Osteoblast (primary cell): Measurements from ENCODE around the gene TAC4. TPM values are rescaled to one million over a fixed set of nuclear protein-coding genes. Genes with fewer than 3 reads are reported as not detected.
A peak's percentile ranks its signal among the peaks of the same experiment; 100 is the strongest.

Source experiments
- DNase-seq: peaks from one replicate; pipeline ENCODE4 v3.0.0; 2011; ENCODE audit warnings: low spot score, mixed read lengths; ENCODE audit not compliant: insufficient read length; ENCODE audit errors: missing footprints
- H2AFZ ChIP-seq: 2 replicates; pipeline ENCODE4 v1.6.0; 2011; ENCODE audit warnings: mild to moderate bottlenecking, low read length
- H3K27ac ChIP-seq: 2 replicates; pipeline ENCODE4 v1.5.1; 2011; ENCODE audit warnings: mild to moderate bottlenecking, low read depth, low read length, moderate library complexity
- H3K27me3 ChIP-seq: 2 replicates; pipeline ENCODE4 v1.6.0; 2012; ENCODE audit warnings: mild to moderate bottlenecking, control low read depth, inconsistent platforms, low read length, moderate library complexity; ENCODE audit not compliant: insufficient read depth
- H3K36me3 ChIP-seq: 2 replicates; pipeline ENCODE4 v1.5.1; 2011; ENCODE audit warnings: mild to moderate bottlenecking, low read length, control low read depth, moderate library complexity; ENCODE audit not compliant: insufficient read depth
- H3K4me1 ChIP-seq: 2 replicates; pipeline ENCODE4 v1.5.1; 2011; ENCODE audit warnings: mild to moderate bottlenecking, low read length, control low read depth, moderate library complexity; ENCODE audit not compliant: insufficient read depth
- H3K4me2 ChIP-seq: 2 replicates; pipeline ENCODE4 v1.6.0; 2011; ENCODE audit warnings: mild to moderate bottlenecking, low read length; ENCODE audit not compliant: insufficient read depth
- H3K4me3 ChIP-seq: fragments of 200-600 bp; sonication (generic); 3 replicates; pipeline ENCODE4 v1.5.1; 2012; ENCODE audit warnings: mild to moderate bottlenecking, low read length, inconsistent platforms; ENCODE audit not compliant: insufficient read depth
- H3K79me2 ChIP-seq: 2 replicates; pipeline ENCODE4 v1.6.0; 2012; ENCODE audit warnings: mild to moderate bottlenecking, low read length, control low read depth, inconsistent platforms; ENCODE audit not compliant: insufficient read depth
- H3K9me3 ChIP-seq: 2 replicates; pipeline ENCODE4 v1.5.1; 2011; ENCODE audit warnings: low read depth, low read length, control low read depth
- H4K20me1 ChIP-seq: 2 replicates; pipeline ENCODE4 v1.6.0; 2012; ENCODE audit warnings: mild to moderate bottlenecking, low read length, control low read depth; ENCODE audit not compliant: insufficient read depth
- CTCF ChIP-seq: IDR thresholded peaks from 2 replicates; pipeline ENCODE4 v1.5.1; 2011; ENCODE audit warnings: mild to moderate bottlenecking, low read depth, low read length, moderate library complexity; ENCODE audit errors: extremely low read depth
- total RNA-seq: library from RNA; depleted of rRNA; stranded (reverse); fragments of >200 nt; gene quantifications from 2 replicates; pipeline ENCODE4 v1.2.3, GENCODE V29; 2012

TAC4 gene
- total RNA-seq, 1 donor = not detected

DNA sequence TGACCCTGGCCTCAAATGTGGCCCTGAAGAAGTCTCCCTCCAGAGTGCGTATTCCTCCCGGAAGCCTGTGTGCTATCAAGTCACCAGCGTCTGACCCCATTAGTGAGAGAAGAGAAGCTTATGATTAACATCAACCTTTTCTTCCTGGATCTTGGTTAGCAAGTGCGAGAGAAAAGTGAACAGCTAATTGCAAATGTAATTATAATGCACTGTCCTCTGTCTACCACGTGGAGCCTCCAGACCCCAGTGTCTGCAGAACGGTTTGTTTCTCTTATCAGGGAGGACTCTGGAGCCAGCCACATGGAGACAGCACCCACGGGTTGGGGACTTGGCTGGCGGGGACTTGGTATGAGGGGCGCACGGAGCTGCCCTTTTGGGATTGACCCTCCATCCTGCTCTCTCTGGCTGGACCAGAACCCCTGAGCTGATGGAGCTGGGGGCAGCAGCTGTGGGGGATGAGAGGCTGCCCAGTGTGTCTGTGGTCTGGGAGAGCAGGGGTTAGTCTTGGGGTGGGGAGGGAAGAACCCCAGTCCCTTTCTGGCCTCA, 5.7 kb upstream of the TAC4 start:
- Histone ChIP-seq H3K4me2 (no peak overlapping the region), H3K27me3 (no peaks in the 10 kb centered on the region), H2AFZ (no peak overlapping the region), H3K4me3 (no peak overlapping the region), H3K36me3 (no peaks in the 10 kb centered on the region), H3K27ac (no peak overlapping the region), H3K79me2 (no peaks in the 10 kb centered on the region), H3K4me1 (peaks cover 9% of the 10 kb centered on the region), H4K20me1 (no peaks in the 10 kb centered on the region), H3K9me3 (no peaks in the 10 kb centered on the region)
- peak; percentile 83 for DNase-seq
- no peak for TF ChIP-seq CTCF

DNA sequence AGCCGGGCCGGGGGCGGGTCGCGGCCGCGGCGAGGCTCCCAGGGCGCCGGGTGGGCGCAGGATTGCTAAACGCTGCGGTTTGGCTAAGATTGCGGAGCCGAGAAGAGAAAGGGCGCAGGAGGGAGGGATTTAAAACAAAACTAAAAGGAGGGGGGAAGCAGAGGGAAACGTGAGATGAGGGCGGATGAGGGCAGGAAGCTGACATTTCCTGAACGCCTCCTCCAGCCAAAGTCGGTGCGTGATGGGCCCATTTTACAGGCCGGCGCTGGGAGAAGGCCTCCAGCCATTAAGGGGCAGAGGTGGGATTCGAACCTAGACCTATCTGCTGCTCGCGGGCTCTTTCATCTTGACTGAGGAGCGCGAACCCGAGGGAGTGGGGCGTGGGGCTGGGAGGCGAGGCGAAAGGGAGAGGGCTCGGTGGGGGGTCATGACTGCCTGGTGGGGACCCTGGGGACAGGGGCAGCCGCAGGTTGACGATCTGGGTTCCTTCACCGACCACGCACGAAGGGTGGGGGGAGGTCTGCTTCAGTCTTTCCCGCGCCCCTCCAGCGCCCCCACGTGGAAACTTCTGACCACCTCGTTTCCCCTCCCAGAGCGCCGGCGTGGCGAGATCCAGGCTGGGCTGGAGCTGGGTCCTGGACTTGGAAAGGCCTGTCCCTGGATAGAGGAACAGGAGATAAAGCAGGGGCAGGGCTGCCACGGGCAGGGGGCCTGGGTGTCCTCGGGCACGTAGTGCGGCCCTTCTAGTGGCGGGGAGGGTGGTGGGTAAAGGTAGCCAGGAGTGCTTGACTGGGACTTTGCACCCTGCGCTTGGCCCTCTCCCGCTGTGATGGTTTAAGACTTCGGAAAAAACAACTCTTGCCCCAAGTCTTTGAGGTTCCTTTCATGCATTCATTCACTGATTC, 3.8 kb upstream of the TAC4 start:
- no peaks in the 10 kb centered on the region for H3K36me3 ChIP-seq
- H3K27ac ChIP-seq = peak overlapping the region; percentile 58
- no peaks in the 10 kb centered on the region for H4K20me1 ChIP-seq
- peak; percentile 70 for TF ChIP-seq CTCF
- no peaks in the 10 kb centered on the region for H3K9me3 ChIP-seq
- peak overlapping the region; percentile 72 for H3K4me2 ChIP-seq
- peak overlapping the region; percentile 77 for H3K4me3 ChIP-seq
- peak; percentile 97 for DNase-seq
- H3K79me2 ChIP-seq = no peaks in the 10 kb centered on the region
- H3K4me1 ChIP-seq = peaks cover 9% of the 10 kb centered on the region
- no peaks in the 10 kb centered on the region for H3K27me3 ChIP-seq
- H2AFZ ChIP-seq = peak overlapping the region; percentile 84

DNA sequence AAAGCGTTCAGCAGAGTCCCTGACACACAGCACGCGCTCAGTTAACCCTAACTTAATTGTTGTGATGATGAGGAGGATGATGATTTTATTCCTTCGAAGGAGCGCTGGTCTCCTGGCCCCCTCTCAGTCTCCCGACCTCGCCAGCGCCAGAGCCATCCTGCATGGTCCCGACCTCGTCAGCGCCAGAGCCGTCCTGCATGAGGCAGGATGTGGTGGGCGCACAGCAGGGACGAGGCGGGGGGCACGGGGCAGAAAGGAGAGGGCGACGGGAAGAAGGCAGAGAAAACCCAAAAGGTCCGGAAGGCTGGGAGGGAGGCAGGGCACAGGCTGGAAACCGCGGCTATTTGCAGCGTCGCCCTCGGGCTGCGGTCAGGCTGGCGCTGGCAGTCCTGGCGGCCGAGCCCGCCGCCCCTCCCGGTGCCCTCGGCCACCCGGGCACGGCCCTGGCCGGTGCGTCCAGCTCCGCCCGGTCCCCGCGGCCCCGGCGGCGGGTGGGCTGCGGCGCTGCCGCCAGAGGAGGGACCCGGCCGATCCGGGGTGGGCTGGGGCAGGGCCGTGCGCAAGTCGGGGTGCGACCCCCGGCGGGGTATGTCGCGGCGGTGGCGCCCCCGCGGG, 3.0 kb upstream of the TAC4 start:
- Histone ChIP-seq H2AFZ (peak overlapping the region; percentile 13), H3K9me3 (no peaks in the 10 kb centered on the region), H3K27me3 (no peaks in the 10 kb centered on the region), H3K36me3 (no peaks in the 10 kb centered on the region), H3K27ac (no peak overlapping the region), H4K20me1 (no peaks in the 10 kb centered on the region), H3K79me2 (no peaks in the 10 kb centered on the region), H3K4me3 (peak overlapping the region; percentile 77), H3K4me1 (peaks cover 9% of the 10 kb centered on the region), H3K4me2 (peak overlapping the region; percentile 72)
- DNase-seq = peak; percentile 89
- no peak for TF ChIP-seq CTCF

GRCh38 chr17:49850218-49850610, 2.3 kb upstream of the TAC4 start:
- H3K4me3 ChIP-seq = no peak overlapping the region
- TF ChIP-seq CTCF = no peak
- peak; percentile 9 for DNase-seq

More at GRCh38 chr17:49850218-49850610, 2.3 kb upstream of the TAC4 start:
- Histone ChIP-seq H3K4me1 (peaks cover 15% of the 10 kb centered on the region), H4K20me1 (no peaks in the 10 kb centered on the region), H3K27ac (no peak overlapping the region), H3K27me3 (no peaks in the 10 kb centered on the region), H3K36me3 (no peaks in the 10 kb centered on the region), H3K9me3 (no peaks in the 10 kb centered on the region), H3K79me2 (no peaks in the 10 kb centered on the region), H2AFZ (no peak overlapping the region), H3K4me2 (peak overlapping the region; percentile 72)
